Activated naive CD4-positive, alpha-beta T cell treated with anti-CD3 and anti-CD28 coated beads, Interleukin-2, amount 10 ng/mL, durations not matched to agents 7 days and 5 days (primary cell): Measurements from ENCODE around the gene ARL3.
"Not testable (repeated sequence)": the region's sequence is repeated elsewhere in the genome, so short reads cannot be mapped to it uniquely, and the experiment has no call there.

Experiments used
- CTCF ChIA-PET: fragments of 350-600 bp; sonication (Branson Sonifier 250); formaldehyde crosslinking; loops from one replicate; lab custom pipeline; 2021; ENCODE audit warnings: antibody characterized with exemption; lab: Charles Lee
- DNase-seq: peaks from one replicate; pipeline ENCODE4 v3.0.0-alpha.2; 2020
- H3K27ac Mint-ChIP-seq: one replicate; pipeline ENCODE4 v1.8.0; 2021; ENCODE audit warnings: mild to moderate bottlenecking, moderate library complexity, mixed read lengths
- H3K27me3 Mint-ChIP-seq: one replicate; pipeline ENCODE4 v1.8.0; 2021; ENCODE audit warnings: mild to moderate bottlenecking, mixed read lengths
- H3K36me3 Mint-ChIP-seq: one replicate; pipeline ENCODE4 v1.8.0; 2021; ENCODE audit warnings: mixed read lengths
- H3K4me1 Mint-ChIP-seq: one replicate; pipeline ENCODE4 v1.8.0; 2021; ENCODE audit warnings: mixed read lengths
- H3K4me3 Mint-ChIP-seq: one replicate; pipeline ENCODE4 v1.8.0; 2021; ENCODE audit warnings: mild to moderate bottlenecking, moderate library complexity, mixed read lengths
- H3K9me3 Mint-ChIP-seq: one replicate; pipeline ENCODE4 v1.8.0; 2021; ENCODE audit warnings: mixed read lengths

Gene ARL3

DNA sequence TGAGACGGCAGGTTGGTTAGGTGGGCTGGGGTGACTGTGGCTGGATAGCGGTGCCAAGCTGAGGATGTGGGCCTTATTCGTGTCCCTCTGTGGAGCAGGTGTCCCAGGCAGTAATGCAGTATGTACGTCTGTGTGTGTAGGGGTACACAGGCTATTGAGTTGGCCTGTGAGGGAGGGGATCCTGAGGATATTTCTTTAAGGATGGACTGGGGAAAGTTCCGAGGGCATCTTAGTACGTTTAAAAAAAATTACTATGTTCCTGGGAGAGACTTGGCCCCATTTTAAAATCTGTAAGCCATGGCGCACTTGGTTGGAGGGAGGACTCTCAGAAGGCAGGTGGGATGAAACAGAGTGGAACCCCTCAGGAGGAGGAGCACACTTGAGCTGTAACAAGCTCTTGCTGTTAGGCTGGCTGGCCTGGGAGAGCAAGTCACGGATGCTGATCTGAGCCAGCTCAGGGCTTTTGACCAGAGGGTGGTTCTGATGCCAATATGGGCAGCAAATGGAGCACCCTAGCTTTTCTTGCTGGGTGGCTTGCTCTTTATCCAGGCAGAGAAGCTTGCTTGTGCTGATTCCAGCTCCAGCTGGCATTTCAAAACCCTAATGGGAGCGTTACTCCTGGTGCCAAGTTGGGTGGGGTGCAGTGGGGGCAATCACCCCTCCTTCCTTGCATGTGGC lies 30.3 kb upstream of the ARL3 start:
- DNase-seq, result peak; percentile 42
- Mint-ChIP-seq H3K9me3 (peaks cover 3% of the 10 kb centered on the region), H3K27ac (peak overlapping the region; percentile 90), H3K4me1 (peaks cover 46% of the 10 kb centered on the region), H3K36me3 (peaks cover 17% of the 10 kb centered on the region), H3K4me3 (peak overlapping the region; percentile 88), H3K27me3 (peaks cover 3% of the 10 kb centered on the region)
- CTCF ChIA-PET, result interaction anchor here (0.6 to 2.4 kb wide), 3 partner anchors 8 to 683 kb away, joined by 3 to 13 read pairs (median 3); no protein-coding TSS in a partner anchor

DNA sequence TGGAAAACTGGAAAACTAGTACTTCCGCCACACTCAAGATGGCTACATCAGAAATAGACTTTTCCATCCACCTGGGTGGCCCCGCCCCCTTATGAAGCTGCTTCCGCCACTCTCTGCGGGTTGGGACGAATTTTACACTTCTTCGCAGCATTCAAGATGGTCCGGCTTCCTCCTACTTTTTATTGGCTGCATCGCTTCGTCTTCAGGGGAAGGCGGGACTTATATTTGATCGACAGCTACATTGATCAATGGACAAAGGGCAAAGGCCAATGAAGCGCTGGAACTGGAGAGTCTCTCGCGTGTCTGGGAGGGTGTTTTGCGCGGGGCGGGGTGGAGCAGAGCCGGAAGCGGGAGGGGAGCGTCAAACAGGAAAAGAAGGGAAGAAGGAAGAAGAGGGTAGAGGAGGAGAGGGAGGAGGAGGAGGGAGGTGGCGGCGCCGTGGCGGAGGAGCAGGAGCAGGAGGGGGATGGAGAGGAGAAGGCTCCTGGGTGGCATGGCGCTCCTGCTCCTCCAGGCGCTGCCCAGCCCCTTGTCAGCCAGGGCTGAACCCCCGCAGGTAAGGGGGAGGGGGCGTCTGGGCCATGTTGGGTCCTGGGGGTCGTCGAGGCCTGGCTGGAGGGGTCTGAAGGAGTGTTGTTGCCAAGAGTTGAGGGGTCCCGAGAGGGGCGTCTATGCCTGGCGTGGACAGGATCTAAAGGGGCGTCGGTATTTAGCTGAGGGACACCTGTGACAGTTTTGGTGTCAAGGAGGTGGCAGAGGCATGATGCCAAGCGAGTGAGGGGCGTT lies 29.6 kb upstream of the ARL3 start, which contains the start of gene WBP1L:
Gene WBP1L (plus strand): TSS at position 361 of the 786 bp plus-strand sequence. CDS start 106 bp downstream, at position 467.
- H3K36me3 Mint-ChIP-seq, result peaks cover 19% of the 10 kb centered on the region
- CTCF ChIA-PET, result interaction anchor here (0.6 to 2.4 kb wide), 7 partner anchors 9 to 684 kb away, joined by 3 to 13 read pairs (median 3); no protein-coding TSS in a partner anchor
- peaks cover 3% of the 10 kb centered on the region for H3K9me3 Mint-ChIP-seq
- peaks cover 45% of the 10 kb centered on the region for H3K4me1 Mint-ChIP-seq
- H3K4me3 Mint-ChIP-seq, result peak within 1 kb of the TSS; percentile 88
- peaks cover 3% of the 10 kb centered on the region for H3K27me3 Mint-ChIP-seq
- peak; percentile 96 for DNase-seq
- H3K27ac Mint-ChIP-seq, result peak within 1 kb of the TSS; percentile 90

DNA sequence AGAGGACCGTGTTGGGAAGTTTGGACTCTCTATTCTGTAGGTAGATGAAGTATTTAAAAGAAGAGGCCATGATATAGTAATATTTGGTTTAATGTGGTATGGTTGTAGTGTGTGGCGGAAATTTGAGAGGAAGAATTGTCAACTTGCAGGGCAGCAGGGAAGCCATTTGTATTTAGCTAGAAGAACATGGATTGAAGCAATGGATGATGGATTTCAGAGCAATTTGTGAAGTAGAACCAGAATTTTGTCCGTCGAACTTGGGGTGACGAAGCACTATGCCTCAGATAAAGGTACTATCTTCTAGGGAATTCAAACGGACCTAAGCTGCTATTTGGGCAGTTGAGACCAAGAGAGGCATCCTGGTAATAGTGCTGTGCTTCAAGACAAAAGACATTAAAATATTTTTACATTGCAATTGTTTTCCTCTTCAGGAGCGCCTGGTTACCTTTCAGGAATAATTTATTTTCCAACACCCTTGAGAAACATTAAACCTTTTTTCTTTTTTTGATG lies 28.9 kb upstream of the ARL3 start:
- Mint-ChIP-seq H3K27ac (peak overlapping the region; percentile 90), H3K9me3 (peaks cover 3% of the 10 kb centered on the region), H3K4me3 (peak overlapping the region; percentile 88), H3K4me1 (peaks cover 39% of the 10 kb centered on the region), H3K27me3 (peaks cover 3% of the 10 kb centered on the region), H3K36me3 (peaks cover 16% of the 10 kb centered on the region)
- DNase-seq, result no peak
- CTCF ChIA-PET, result interaction anchor here (0.7 to 2.4 kb wide), 5 partner anchors 10 to 264 kb away, joined by 3 to 13 read pairs (median 3); no protein-coding TSS in a partner anchor

DNA sequence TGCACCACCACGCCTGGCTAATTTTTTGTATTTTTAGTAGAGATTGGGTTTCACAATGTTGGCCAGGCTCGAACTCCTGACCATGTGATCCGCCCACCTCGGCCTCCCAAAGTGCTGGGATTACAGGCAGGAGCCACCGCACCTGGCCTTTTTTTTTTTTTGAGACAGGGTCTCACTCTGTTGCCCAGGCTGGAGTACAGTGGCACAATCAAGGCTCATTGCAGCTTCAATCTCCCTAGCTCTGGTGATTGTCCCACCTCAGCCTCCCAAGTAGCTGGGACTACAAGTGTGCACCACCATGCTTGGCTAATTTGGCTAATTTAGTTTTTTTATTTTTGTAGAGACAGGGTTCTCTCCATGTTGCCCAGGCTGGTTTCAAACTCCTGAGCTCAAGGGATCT lies 28.1 kb upstream of the ARL3 start:
- CTCF ChIA-PET, result interaction anchor here (0.9 to 1.6 kb wide), 2 partner anchors 21 to 29 kb away, joined by 3 read pairs; no protein-coding TSS in a partner anchor
- H3K4me1 Mint-ChIP-seq, result peaks cover 38% of the 10 kb centered on the region
- not testable (repeated sequence) for H3K27me3 Mint-ChIP-seq, H3K9me3 Mint-ChIP-seq, H3K4me3 Mint-ChIP-seq, DNase-seq, H3K27ac Mint-ChIP-seq
- peaks cover 16% of the 10 kb centered on the region for H3K36me3 Mint-ChIP-seq

DNA sequence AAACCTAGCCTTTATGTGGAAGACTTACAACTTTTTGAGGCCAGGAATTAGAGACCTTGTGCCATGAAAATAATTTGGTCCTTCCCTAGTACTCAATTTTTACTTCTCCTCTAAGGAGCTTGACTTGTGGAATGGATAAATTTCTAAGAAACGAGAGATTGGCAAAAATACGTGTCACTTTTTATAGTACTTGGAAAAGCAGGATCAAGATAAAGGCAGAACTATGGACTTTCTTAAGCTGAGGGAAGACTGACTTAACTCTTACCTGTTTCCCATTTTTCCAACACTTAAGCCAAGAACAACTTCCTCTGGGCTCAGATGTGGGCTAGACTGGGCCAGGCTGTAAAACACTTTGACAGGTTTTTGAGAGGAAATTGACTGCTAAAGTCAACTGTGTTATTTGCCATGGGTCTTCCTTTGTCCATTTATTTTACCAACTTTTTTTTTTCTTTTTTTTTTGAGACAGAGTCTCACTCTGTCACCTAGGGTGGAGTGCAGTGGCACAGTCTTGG lies 27.6 kb upstream of the ARL3 start:
- Mint-ChIP-seq H3K27me3 (peaks cover 3% of the 10 kb centered on the region), H3K4me3 (no peak overlapping the region), H3K27ac (no peak overlapping the region), H3K4me1 (peaks cover 36% of the 10 kb centered on the region), H3K9me3 (peaks cover 3% of the 10 kb centered on the region), H3K36me3 (peaks cover 15% of the 10 kb centered on the region)
- CTCF ChIA-PET, result interaction anchor here (0.9 kb wide), 1 partner anchor 20 kb away, joined by 3 read pairs; no protein-coding TSS in a partner anchor
- no peak for DNase-seq

DNA sequence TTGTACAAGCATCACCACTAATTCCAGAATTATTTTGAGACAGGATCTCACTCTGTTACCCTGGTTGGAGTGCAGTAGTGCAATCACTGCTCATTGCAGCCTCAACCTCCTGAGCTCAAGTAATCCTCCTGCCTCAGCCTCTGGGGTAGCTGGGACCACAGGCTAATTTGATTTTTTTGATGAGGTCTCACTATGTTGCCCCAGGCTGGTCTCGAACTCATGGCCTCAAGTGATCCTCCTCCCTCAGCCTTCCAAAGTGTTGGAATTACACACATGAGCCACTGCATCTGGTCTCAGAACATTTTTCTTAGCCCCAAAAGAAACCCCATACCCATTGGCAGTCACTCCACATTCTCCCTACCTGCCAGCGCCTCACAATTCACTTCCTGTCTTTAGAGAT lies 26.0 kb upstream of the ARL3 start:
- Mint-ChIP-seq H3K4me1 (peaks cover 23% of the 10 kb centered on the region), H3K27ac (no peak overlapping the region)
- CTCF ChIA-PET, result no interaction called here

DNA sequence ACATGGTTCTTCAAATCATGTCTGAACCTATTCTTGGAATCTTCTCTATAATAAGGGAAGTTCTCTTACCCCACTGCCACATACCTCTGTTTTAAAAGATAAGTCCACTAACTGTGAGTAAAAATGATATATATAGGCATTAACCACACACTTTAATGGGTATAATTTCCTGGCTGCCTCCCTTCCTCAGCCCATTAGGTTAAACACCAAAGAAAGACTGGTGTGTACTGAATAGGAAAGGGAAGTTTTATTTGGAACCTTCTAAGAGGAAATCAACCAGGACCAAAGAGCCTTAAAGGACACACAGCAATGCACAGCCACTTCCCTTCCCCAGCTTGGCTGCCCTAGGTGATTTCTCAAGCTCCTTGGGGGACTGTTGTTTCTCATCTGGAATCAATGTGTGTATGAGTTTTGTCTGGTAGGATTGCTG lies 24.5 kb upstream of the ARL3 start:
- Mint-ChIP-seq H3K36me3 (peaks cover 5% of the 10 kb centered on the region), H3K27me3 (peaks cover 3% of the 10 kb centered on the region), H3K4me3 (no peak overlapping the region), H3K27ac (no peak overlapping the region), H3K4me1 (peaks cover 11% of the 10 kb centered on the region), H3K9me3 (peaks cover 3% of the 10 kb centered on the region)
- CTCF ChIA-PET, result interaction anchor here (1.2 kb wide), 1 partner anchor 94 kb away, joined by 3 read pairs; no protein-coding TSS in a partner anchor
- no peak for DNase-seq

More for the DNA sequence above, 26.0 kb upstream of the ARL3 start:
- no peak overlapping the region for H3K4me3 Mint-ChIP-seq
- DNase-seq, result no peak
- peaks cover 9% of the 10 kb centered on the region for H3K36me3 Mint-ChIP-seq
- peaks cover 3% of the 10 kb centered on the region for H3K9me3 Mint-ChIP-seq
- H3K27me3 Mint-ChIP-seq, result peaks cover 3% of the 10 kb centered on the region

DNA sequence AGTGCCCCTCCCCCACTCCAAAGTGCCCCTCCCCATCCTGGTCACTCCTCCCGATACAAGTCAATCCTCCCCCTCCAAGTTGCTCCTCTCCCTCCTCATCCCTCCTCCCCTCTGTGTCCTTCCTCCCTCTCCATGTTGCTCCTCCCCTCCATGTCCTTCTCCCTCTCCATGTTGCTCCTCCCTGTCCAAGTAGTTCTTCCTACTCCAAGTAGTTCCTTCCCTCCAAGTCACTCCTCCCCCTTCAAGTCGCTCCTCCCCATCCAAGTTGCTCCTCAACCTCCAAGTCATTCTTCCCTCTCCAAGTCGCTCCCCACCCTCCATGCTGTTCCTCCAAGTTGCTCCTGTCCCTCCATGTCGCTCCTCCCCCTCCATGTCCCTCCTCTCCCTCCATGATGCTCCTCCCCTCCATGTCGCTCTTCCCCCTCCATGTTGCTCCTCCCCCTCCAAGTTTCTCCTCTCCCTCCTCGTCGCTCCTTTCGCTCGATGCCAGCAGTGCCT lies 20.9 kb upstream of the ARL3 start:
- Mint-ChIP-seq H3K9me3 (no peaks in the 10 kb centered on the region), H3K4me1 (no peaks in the 10 kb centered on the region), H3K27me3 (no peaks in the 10 kb centered on the region), H3K27ac (no peak overlapping the region), H3K4me3 (no peak overlapping the region), H3K36me3 (peaks cover 4% of the 10 kb centered on the region)
- CTCF ChIA-PET, result no interaction called here
- no peak for DNase-seq

DNA sequence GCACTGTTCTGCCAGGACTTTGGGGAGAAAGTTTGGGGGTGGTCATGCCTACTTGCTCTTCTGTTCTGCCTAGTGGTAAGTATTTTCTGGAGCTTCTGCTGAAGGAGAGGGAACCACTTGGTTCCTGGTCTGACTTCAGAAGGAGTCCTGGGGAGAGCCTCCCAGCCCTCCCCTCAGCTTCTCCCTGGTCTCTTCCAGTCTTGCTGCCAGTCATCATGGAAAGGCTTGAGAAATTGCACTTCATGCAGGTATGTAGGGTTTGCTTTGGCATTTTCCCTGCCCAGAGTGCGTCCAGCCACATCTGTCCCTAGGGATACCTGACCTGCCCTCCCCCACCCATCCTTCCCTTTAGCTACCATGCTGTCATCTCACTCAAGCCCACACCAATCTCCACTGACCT lies 18.5 kb upstream of the ARL3 start:
- Mint-ChIP-seq H3K27ac (no peak overlapping the region), H3K9me3 (no peaks in the 10 kb centered on the region), H3K4me1 (peaks cover 2% of the 10 kb centered on the region), H3K4me3 (no peak overlapping the region), H3K36me3 (peaks cover 8% of the 10 kb centered on the region), H3K27me3 (no peaks in the 10 kb centered on the region)
- DNase-seq, result no peak
- CTCF ChIA-PET, result interaction anchor here (0.6 to 0.8 kb wide), 2 partner anchors 12 to 52 kb away, joined by 3 read pairs; no protein-coding TSS in a partner anchor

DNA sequence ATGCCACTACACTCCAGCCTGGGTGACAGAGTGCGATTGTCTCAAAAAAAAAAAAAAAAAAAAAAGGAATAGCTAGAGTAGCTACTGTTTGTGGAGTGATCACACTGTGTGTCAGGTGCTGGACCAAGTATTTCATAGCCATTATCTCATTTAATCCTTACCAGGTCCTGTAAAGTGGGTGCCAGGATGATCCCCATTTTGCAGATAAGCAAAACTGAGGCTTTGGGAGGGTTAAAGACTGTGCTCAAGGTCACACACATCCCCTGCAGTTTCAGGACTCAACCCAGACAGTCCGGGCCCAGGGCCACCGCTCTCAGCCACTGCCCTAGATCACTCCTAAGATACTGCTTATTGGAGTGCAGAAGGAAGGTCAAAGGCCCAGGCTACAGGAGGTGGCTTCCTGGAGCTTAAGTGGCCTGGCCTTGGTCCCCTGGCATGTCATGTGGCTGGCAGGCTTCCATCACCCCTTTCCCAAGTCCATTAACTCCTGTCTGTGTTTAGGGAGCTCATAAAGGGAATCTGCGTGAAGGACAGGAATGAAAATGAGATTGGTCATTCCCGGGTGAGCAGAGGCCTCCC lies 17.1 kb upstream of the ARL3 start:
- Mint-ChIP-seq H3K36me3 (peaks cover 15% of the 10 kb centered on the region), H3K27ac (no peak overlapping the region)

DNA sequence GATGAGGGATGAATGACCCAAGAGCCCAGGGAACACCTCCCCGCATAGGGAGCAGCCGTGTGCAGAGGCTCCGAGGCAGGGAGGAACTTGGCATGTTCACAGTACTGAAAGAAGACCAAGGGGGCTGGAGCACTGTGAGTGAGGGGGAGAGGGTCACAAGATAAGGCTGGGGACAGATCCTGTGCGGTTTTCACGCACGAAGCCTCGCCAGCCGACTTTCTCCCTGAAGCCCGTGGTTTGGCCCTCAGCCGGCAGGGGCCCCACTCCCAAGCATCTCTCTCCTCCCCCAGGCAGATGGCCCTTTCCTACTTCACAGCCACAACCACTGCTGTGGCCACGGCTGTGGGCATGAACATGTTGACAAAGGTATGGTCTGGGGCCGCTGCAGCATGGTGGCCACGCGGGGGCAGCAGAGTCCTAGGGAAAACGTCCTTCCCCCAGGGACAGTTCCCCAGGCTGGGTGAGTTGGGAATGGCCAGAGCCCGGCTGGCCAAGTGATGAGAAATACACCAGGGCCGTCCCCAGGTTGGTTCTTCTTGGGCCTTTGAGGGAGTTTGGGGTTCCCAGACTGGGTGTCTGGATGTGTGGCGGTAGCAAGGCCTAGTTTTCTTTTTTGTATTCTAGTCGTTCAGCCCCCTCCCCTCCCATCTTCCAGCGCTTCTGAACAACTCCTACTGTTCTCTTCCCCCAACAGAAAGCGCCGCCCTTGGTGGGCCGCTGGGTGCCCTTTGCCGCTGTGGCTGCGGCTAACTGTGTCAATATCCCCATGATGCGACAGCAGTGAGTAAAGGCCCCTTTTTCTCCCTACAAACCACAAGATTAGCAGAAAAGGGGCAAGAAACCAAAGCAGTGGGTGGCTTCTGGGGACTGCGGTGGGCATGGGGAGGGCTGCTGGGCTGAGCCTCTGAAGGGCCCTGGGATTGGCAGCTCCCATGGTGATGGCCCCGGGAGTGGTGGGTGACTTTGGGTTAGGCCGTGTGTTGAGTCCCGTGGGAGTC lies 15.1 kb upstream of the ARL3 start:
- no peak overlapping the region for H3K27ac Mint-ChIP-seq

More for the DNA sequence above, 17.1 kb upstream of the ARL3 start:
- CTCF ChIA-PET, result interaction anchor here (1.0 to 2.1 kb wide), 3 partner anchors 11 to 169 kb away, joined by 3 to 11 read pairs (median 5); partner anchors contain the start of genes ARL3 and SFXN2
- DNase-seq, result no peak
- Mint-ChIP-seq H3K4me1 (peaks cover 2% of the 10 kb centered on the region), H3K4me3 (no peak overlapping the region), H3K9me3 (no peaks in the 10 kb centered on the region), H3K27me3 (no peaks in the 10 kb centered on the region)

More for the DNA sequence above, 15.1 kb upstream of the ARL3 start:
- CTCF ChIA-PET, result interaction anchor here (0.7 to 2.1 kb wide), 4 partner anchors 9 to 189 kb away, joined by 3 to 12 read pairs (median 8); partner anchors contain the start of genes ARL3, CNNM2 and SFXN2
- peaks cover 2% of the 10 kb centered on the region for H3K4me1 Mint-ChIP-seq
- H3K27me3 Mint-ChIP-seq, result no peaks in the 10 kb centered on the region
- no peaks in the 10 kb centered on the region for H3K9me3 Mint-ChIP-seq
- H3K4me3 Mint-ChIP-seq, result no peak overlapping the region
- DNase-seq, result peak; percentile 76
- H3K36me3 Mint-ChIP-seq, result peaks cover 19% of the 10 kb centered on the region
